Keratinocyte (primary cell): ENCODE results near the gene COL4A4. TPM values are rescaled to one million over a fixed set of nuclear protein-coding genes. Genes with fewer than 3 reads are reported as not detected.

Experiments
- DNase-seq: peaks from one replicate; pipeline ENCODE4 v3.0.0-alpha.2; 2011; ENCODE audit warnings: low read depth, missing footprints, low spot score
- FAIRE-seq: peaks from 2 replicates; lab custom pipeline; 2011; peaks lifted over from hg19 to GRCh38; lab: Jason Lieb, UNC
- H2AFZ ChIP-seq: 2 replicates; pipeline ENCODE4 v1.6.0; 2012; ENCODE audit warnings: low read length, control low read depth, inconsistent platforms; ENCODE audit not compliant: control insufficient read depth
- H3K27ac ChIP-seq: 2 replicates; pipeline ENCODE4 v1.5.1; 2011; ENCODE audit warnings: low read length; ENCODE audit not compliant: control insufficient read depth, insufficient read depth
- H3K27me3 ChIP-seq: 3 replicates; pipeline ENCODE4 v1.6.0; 2011; ENCODE audit warnings: low read length; ENCODE audit not compliant: control insufficient read depth, insufficient read depth; ENCODE audit errors: extremely low read depth
- H3K36me3 ChIP-seq, 2 experiments: 2 replicates in 1 of 2; 3 replicates in 1 of 2; pipeline ENCODE4 v1.5.1; 2011; ENCODE audit warnings: low read length in 2 of 2, mild to moderate bottlenecking in 1 of 2; ENCODE audit not compliant: control insufficient read depth in 2 of 2, insufficient read depth in 2 of 2; ENCODE audit errors: extremely low read depth in 1 of 2
- H3K4me1 ChIP-seq: 3 replicates; pipeline ENCODE4 v1.5.1; 2011; ENCODE audit warnings: low read length; ENCODE audit not compliant: control insufficient read depth, insufficient read depth; ENCODE audit errors: extremely low read depth
- H3K4me2 ChIP-seq: 3 replicates; pipeline ENCODE4 v1.6.0; 2011; ENCODE audit warnings: low read depth, low read length; ENCODE audit not compliant: control insufficient read depth, insufficient read depth; ENCODE audit errors: extremely low read depth
- H3K4me3 ChIP-seq, 3 experiments: fragments of 200-600 bp in 1 of 3; sonication (generic) in 1 of 3; 2 replicates in 2 of 3; 3 replicates in 1 of 3; pipeline ENCODE4 v1.5.1; 2011 to 2016; ENCODE audit warnings: low read length in 3 of 3, mild to moderate bottlenecking in 3 of 3, control low read depth in 2 of 3, inconsistent platforms in 1 of 3, low read depth in 1 of 3, mixed read lengths in 1 of 3, mixed run types in 1 of 3, moderate library complexity in 1 of 3; ENCODE audit not compliant: control insufficient read depth in 2 of 3, insufficient read depth in 2 of 3; ENCODE audit errors: extremely low read depth in 1 of 3
- H3K79me2 ChIP-seq: 2 replicates; pipeline ENCODE4 v1.6.0; 2012; ENCODE audit warnings: low read length; ENCODE audit not compliant: control insufficient read depth, insufficient read depth
- H3K9ac ChIP-seq: 3 replicates; pipeline ENCODE4 v1.6.0; 2011; ENCODE audit warnings: low read length; ENCODE audit not compliant: control insufficient read depth, insufficient read depth; ENCODE audit errors: extremely low read depth
- H3K9me1 ChIP-seq: 3 replicates; pipeline ENCODE4 v1.6.0; 2011; ENCODE audit warnings: low read length; ENCODE audit not compliant: control insufficient read depth, insufficient read depth; ENCODE audit errors: extremely low read depth
- H3K9me3 ChIP-seq: 2 replicates; pipeline ENCODE4 v1.5.1; 2012; ENCODE audit warnings: low read depth, low read length; ENCODE audit not compliant: control insufficient read depth
- H4K20me1 ChIP-seq: 3 replicates; pipeline ENCODE4 v1.6.0; 2011; ENCODE audit warnings: low read length; ENCODE audit not compliant: control insufficient read depth, insufficient read depth; ENCODE audit errors: extremely low read depth
- EZH2 ChIP-seq: IDR thresholded peaks from one replicate; pipeline ENCODE4 v1.6.1; 2012; ENCODE audit warnings: inconsistent platforms, mild to moderate bottlenecking, low read length, moderate library complexity
- dilution Hi-C: fragments of 300-500 bp; cut with MboI; formaldehyde crosslinking; loops from one replicate; pipeline ENCODE4 v1.7.0; 2020; ENCODE audit warnings: low sequenced_read_pairs; ENCODE audit not compliant: extremely low pct_ligation_motif_present
- polyA plus RNA-seq, 5 experiments: library from polyadenylated mRNA; depleted of rRNA in 3 of 5; stranded (reverse) in 3 of 5; stranded (forward) in 1 of 5; unstranded in 1 of 5; fragments of >200 nt; gene quantifications; 1 replicate in 1 of 5; 2 replicates in 3 of 5; 3 replicates in 1 of 5; pipeline versions ENCODE4 v1.2.1 to v1.2.3, GENCODE V29; 2011 to 2012; ENCODE audit warnings: missing spikeins in 2 of 5, low read depth in 1 of 5, low replicate concordance in 1 of 5
- TF ChIP-seq, protein P1 (sequence below), 3 experiments: IDR thresholded peaks in 1 of 3; conservative IDR thresholded peaks in 1 of 3; optimal IDR thresholded peaks in 1 of 3; 2 replicates in 2 of 3; 3 replicates in 1 of 3; pipeline versions ENCODE3 to v1.5.1; 2011; ENCODE audit warnings: low read length in 3 of 3, mild to moderate bottlenecking in 3 of 3, moderate library complexity in 2 of 3, control low read depth in 1 of 3, inconsistent platforms in 1 of 3; ENCODE audit not compliant: insufficient read depth in 2 of 3; ENCODE audit errors: extremely low read depth in 1 of 3

Gene COL4A4
- polyA plus RNA-seq, 1 donor (not counting 4 experiments of a cell fraction or from before 2014, with no cell fraction given), result not detected

GRCh38 chr2:227097495-227098161 lies 66.4 kb downstream of the COL4A4 start:
- Histone ChIP-seq H3K27ac (no peak overlapping the region), H3K79me2 (no peaks in the 10 kb centered on the region), H3K27me3 (no peaks in the 10 kb centered on the region), H3K4me3 (no peak overlapping the region), H3K9me3 (no peaks in the 10 kb centered on the region), H3K9me1 (no peaks in the 10 kb centered on the region), H2AFZ (no peak overlapping the region), H3K9ac (no peak overlapping the region), H3K4me1 (no peaks in the 10 kb centered on the region), H3K36me3 (no peaks in the 10 kb centered on the region), H4K20me1 (no peaks in the 10 kb centered on the region), H3K4me2 (no peak overlapping the region)
- dilution Hi-C loops, result no loop called here
- no peak for TF ChIP-seq EZH2
- TF ChIP-seq, protein P1, sequence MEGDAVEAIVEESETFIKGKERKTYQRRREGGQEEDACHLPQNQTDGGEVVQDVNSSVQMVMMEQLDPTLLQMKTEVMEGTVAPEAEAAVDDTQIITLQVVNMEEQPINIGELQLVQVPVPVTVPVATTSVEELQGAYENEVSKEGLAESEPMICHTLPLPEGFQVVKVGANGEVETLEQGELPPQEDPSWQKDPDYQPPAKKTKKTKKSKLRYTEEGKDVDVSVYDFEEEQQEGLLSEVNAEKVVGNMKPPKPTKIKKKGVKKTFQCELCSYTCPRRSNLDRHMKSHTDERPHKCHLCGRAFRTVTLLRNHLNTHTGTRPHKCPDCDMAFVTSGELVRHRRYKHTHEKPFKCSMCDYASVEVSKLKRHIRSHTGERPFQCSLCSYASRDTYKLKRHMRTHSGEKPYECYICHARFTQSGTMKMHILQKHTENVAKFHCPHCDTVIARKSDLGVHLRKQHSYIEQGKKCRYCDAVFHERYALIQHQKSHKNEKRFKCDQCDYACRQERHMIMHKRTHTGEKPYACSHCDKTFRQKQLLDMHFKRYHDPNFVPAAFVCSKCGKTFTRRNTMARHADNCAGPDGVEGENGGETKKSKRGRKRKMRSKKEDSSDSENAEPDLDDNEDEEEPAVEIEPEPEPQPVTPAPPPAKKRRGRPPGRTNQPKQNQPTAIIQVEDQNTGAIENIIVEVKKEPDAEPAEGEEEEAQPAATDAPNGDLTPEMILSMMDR (optimal IDR thresholded peaks at IDR 0.05 in 1 of 3, IDR thresholded peaks at IDR 0.05 in 1 of 3, conservative IDR thresholded peaks at IDR 0.05 in 1 of 3; ENCODE audit: extremely low read depth in 1 of 3, insufficient read depth in 2 of 3, low read length in 3 of 3), result no peak
- FAIRE-seq, result no peak
- no peak for DNase-seq

- Histone ChIP-seq H3K4me2 (no peak overlapping the region), H3K4me3 (no peak overlapping the region), H3K9me3 (no peaks in the 10 kb centered on the region), H3K27me3 (no peaks in the 10 kb centered on the region), H3K9ac (no peak overlapping the region), H3K79me2 (no peaks in the 10 kb centered on the region), H3K9me1 (no peaks in the 10 kb centered on the region), H4K20me1 (no peaks in the 10 kb centered on the region), H2AFZ (no peak overlapping the region), H3K36me3 (no peaks in the 10 kb centered on the region), H3K27ac (no peak overlapping the region), H3K4me1 (no peaks in the 10 kb centered on the region)
- FAIRE-seq, result no peak
- no peak for DNase-seq
- TF ChIP-seq, protein P1 (optimal IDR thresholded peaks at IDR 0.05 in 1 of 3, IDR thresholded peaks at IDR 0.05 in 1 of 3, conservative IDR thresholded peaks at IDR 0.05 in 1 of 3; ENCODE audit: extremely low read depth in 1 of 3, insufficient read depth in 2 of 3, low read length in 3 of 3), result no peak
- no peak for TF ChIP-seq EZH2
- dilution Hi-C loops, result no loop called here
These were observed 68.7 kb downstream of the COL4A4 start for GRCh38 chr2:227095346-227095745.
